ENCODE measurements around the gene PTPRD.

The PTPRD gene

GRCh38 chr9:9556865-9557803, 1055.7 kb downstream of the PTPRD start:
- WGBS, 2 experiments: 35 to 37% methylated on average over 4 of the region's 4 CpGs
- Histone ChIP-seq H3K27me3 (ENCODE audit: control insufficient read depth, insufficient read depth, low read length, poor library complexity, severe bottlenecking) (no peaks in the 10 kb centered on the region), H3K9me3 (ENCODE audit: control insufficient read depth, low read length) (no peaks in the 10 kb centered on the region), H3K36me3 (ENCODE audit: control insufficient read depth, insufficient read depth, low read length) (no peaks in the 10 kb centered on the region), H3K4me3 (ENCODE audit: insufficient read depth, low read depth, low read length) (no peak overlapping the region), H3K4me1 (ENCODE audit: control insufficient read depth, insufficient read depth, low read length) (no peaks in the 10 kb centered on the region), H3K27ac (ENCODE audit: insufficient read depth, low read depth, low read length, poor library complexity, severe bottlenecking) (no peak overlapping the region)

GRCh38 chr9:9552665-9553064, 1060.1 kb downstream of the PTPRD start:
- Histone ChIP-seq H3K27ac (ENCODE audit: insufficient read depth, low read depth, low read length, poor library complexity, severe bottlenecking) (no peak overlapping the region), H3K9me3 (ENCODE audit: control insufficient read depth, low read length) (no peaks in the 10 kb centered on the region), H3K4me3 (ENCODE audit: insufficient read depth, low read depth, low read length) (no peak overlapping the region), H3K27me3 (ENCODE audit: control insufficient read depth, insufficient read depth, low read length, poor library complexity, severe bottlenecking) (no peaks in the 10 kb centered on the region), H3K36me3 (ENCODE audit: control insufficient read depth, insufficient read depth, low read length) (no peaks in the 10 kb centered on the region), H3K4me1 (ENCODE audit: control insufficient read depth, insufficient read depth, low read length) (no peaks in the 10 kb centered on the region)
- 89 to 91% methylated on average over 2 of the region's 2 CpGs for WGBS, 2 experiments

GRCh38 chr9:9538766-9539165, 1074.0 kb downstream of the PTPRD start:
- H3K9me3 ChIP-seq (ENCODE audit: control insufficient read depth, low read length): no peaks in the 10 kb centered on the region
- H3K27ac ChIP-seq (ENCODE audit: insufficient read depth, low read depth, low read length, poor library complexity, severe bottlenecking): no peak overlapping the region
- H3K4me3 ChIP-seq (ENCODE audit: insufficient read depth, low read depth, low read length): no peak overlapping the region
- H3K27me3 ChIP-seq (ENCODE audit: control insufficient read depth, insufficient read depth, low read length, poor library complexity, severe bottlenecking): no peaks in the 10 kb centered on the region
- no peaks in the 10 kb centered on the region for H3K4me1 ChIP-seq (ENCODE audit: control insufficient read depth, insufficient read depth, low read length)
- no peaks in the 10 kb centered on the region for H3K36me3 ChIP-seq (ENCODE audit: control insufficient read depth, insufficient read depth, low read length)

- H3K36me3 ChIP-seq (ENCODE audit: control insufficient read depth, insufficient read depth, low read length): no peaks in the 10 kb centered on the region
- WGBS, 2 experiments: 94 to 100% methylated on average over 1 of the region's 4 CpGs
- H3K27me3 ChIP-seq (ENCODE audit: control insufficient read depth, insufficient read depth, low read length, poor library complexity, severe bottlenecking): no peaks in the 10 kb centered on the region
- no peak overlapping the region for H3K4me3 ChIP-seq (ENCODE audit: insufficient read depth, low read depth, low read length)
- H3K4me1 ChIP-seq (ENCODE audit: control insufficient read depth, insufficient read depth, low read length): no peaks in the 10 kb centered on the region
- no peaks in the 10 kb centered on the region for H3K9me3 ChIP-seq (ENCODE audit: control insufficient read depth, low read length)
- no peak overlapping the region for H3K27ac ChIP-seq (ENCODE audit: insufficient read depth, low read depth, low read length, poor library complexity, severe bottlenecking)
Observed at GRCh38 chr9:9538356-9538755, 1074.4 kb downstream of the PTPRD start.

- WGBS, 2 experiments: 79 to 80% methylated on average over 9 of the region's 9 CpGs
- H3K4me3 ChIP-seq (ENCODE audit: insufficient read depth, low read depth, low read length): no peak overlapping the region
- no peaks in the 10 kb centered on the region for H3K9me3 ChIP-seq (ENCODE audit: control insufficient read depth, low read length)
- no peaks in the 10 kb centered on the region for H3K4me1 ChIP-seq (ENCODE audit: control insufficient read depth, insufficient read depth, low read length)
- no peaks in the 10 kb centered on the region for H3K36me3 ChIP-seq (ENCODE audit: control insufficient read depth, insufficient read depth, low read length)
- no peaks in the 10 kb centered on the region for H3K27me3 ChIP-seq (ENCODE audit: control insufficient read depth, insufficient read depth, low read length, poor library complexity, severe bottlenecking)
- no peak overlapping the region for H3K27ac ChIP-seq (ENCODE audit: insufficient read depth, low read depth, low read length, poor library complexity, severe bottlenecking)
Observed at GRCh38 chr9:9536523-9536922, 1076.3 kb downstream of the PTPRD start.

- H3K27ac ChIP-seq (ENCODE audit: insufficient read depth, low read depth, low read length, poor library complexity, severe bottlenecking): no peak overlapping the region
- H3K4me3 ChIP-seq (ENCODE audit: insufficient read depth, low read depth, low read length): no peak overlapping the region
- no peaks in the 10 kb centered on the region for H3K9me3 ChIP-seq (ENCODE audit: control insufficient read depth, low read length)
- H3K4me1 ChIP-seq (ENCODE audit: control insufficient read depth, insufficient read depth, low read length): peaks cover 7% of the 10 kb centered on the region
- no peaks in the 10 kb centered on the region for H3K36me3 ChIP-seq (ENCODE audit: control insufficient read depth, insufficient read depth, low read length)
- no peaks in the 10 kb centered on the region for H3K27me3 ChIP-seq (ENCODE audit: control insufficient read depth, insufficient read depth, low read length, poor library complexity, severe bottlenecking)
- 90 to 91% methylated on average over 8 of the region's 8 CpGs for WGBS, 2 experiments
Observed at GRCh38 chr9:9523476-9524139, 1089.2 kb downstream of the PTPRD start.

GRCh38 chr9:9522406-9522805, 1090.4 kb downstream of the PTPRD start:
- no peak overlapping the region for H3K4me3 ChIP-seq (ENCODE audit: insufficient read depth, low read depth, low read length)

GRCh38 chr9:9521033-9521779, 1091.6 kb downstream of the PTPRD start:
- 67 to 77% methylated on average over 4 to 5 of the region's 5 CpGs for WGBS, 2 experiments
- Histone ChIP-seq H3K9me3 (ENCODE audit: control insufficient read depth, low read length) (no peaks in the 10 kb centered on the region), H3K27ac (ENCODE audit: insufficient read depth, low read depth, low read length, poor library complexity, severe bottlenecking) (no peak overlapping the region), H3K27me3 (ENCODE audit: control insufficient read depth, insufficient read depth, low read length, poor library complexity, severe bottlenecking) (no peaks in the 10 kb centered on the region), H3K4me3 (ENCODE audit: insufficient read depth, low read depth, low read length) (no peak overlapping the region), H3K4me1 (ENCODE audit: control insufficient read depth, insufficient read depth, low read length) (peaks cover 7% of the 10 kb centered on the region), H3K36me3 (ENCODE audit: control insufficient read depth, insufficient read depth, low read length) (no peaks in the 10 kb centered on the region)

More at GRCh38 chr9:9522406-9522805, 1090.4 kb downstream of the PTPRD start:
- Histone ChIP-seq H3K36me3 (ENCODE audit: control insufficient read depth, insufficient read depth, low read length) (no peaks in the 10 kb centered on the region), H3K4me1 (ENCODE audit: control insufficient read depth, insufficient read depth, low read length) (peaks cover 7% of the 10 kb centered on the region), H3K27me3 (ENCODE audit: control insufficient read depth, insufficient read depth, low read length, poor library complexity, severe bottlenecking) (no peaks in the 10 kb centered on the region), H3K27ac (ENCODE audit: insufficient read depth, low read depth, low read length, poor library complexity, severe bottlenecking) (no peak overlapping the region), H3K9me3 (ENCODE audit: control insufficient read depth, low read length) (no peaks in the 10 kb centered on the region)
- WGBS, 2 experiments: 38% methylated on average over 1 of the region's 1 CpG; no CpG with 5 or more reads in 1 of the 2 experiments

GRCh38 chr9:9504869-9505268, 1107.9 kb downstream of the PTPRD start:
- Histone ChIP-seq H3K27ac (ENCODE audit: insufficient read depth, low read depth, low read length, poor library complexity, severe bottlenecking) (no peak overlapping the region), H3K4me1 (ENCODE audit: control insufficient read depth, insufficient read depth, low read length) (no peaks in the 10 kb centered on the region), H3K27me3 (ENCODE audit: control insufficient read depth, insufficient read depth, low read length, poor library complexity, severe bottlenecking) (no peaks in the 10 kb centered on the region), H3K36me3 (ENCODE audit: control insufficient read depth, insufficient read depth, low read length) (no peaks in the 10 kb centered on the region), H3K4me3 (ENCODE audit: insufficient read depth, low read depth, low read length) (no peak overlapping the region), H3K9me3 (ENCODE audit: control insufficient read depth, low read length) (no peaks in the 10 kb centered on the region)
- WGBS, 2 experiments: 94 to 100% methylated on average over 1 of the region's 1 CpG

- no peaks in the 10 kb centered on the region for H3K9me3 ChIP-seq (ENCODE audit: control insufficient read depth, low read length)
- no peak overlapping the region for H3K4me3 ChIP-seq (ENCODE audit: insufficient read depth, low read depth, low read length)
- no peaks in the 10 kb centered on the region for H3K36me3 ChIP-seq (ENCODE audit: control insufficient read depth, insufficient read depth, low read length)
- H3K4me1 ChIP-seq (ENCODE audit: control insufficient read depth, insufficient read depth, low read length): no peaks in the 10 kb centered on the region
- H3K27ac ChIP-seq (ENCODE audit: insufficient read depth, low read depth, low read length, poor library complexity, severe bottlenecking): no peak overlapping the region
- no peaks in the 10 kb centered on the region for H3K27me3 ChIP-seq (ENCODE audit: control insufficient read depth, insufficient read depth, low read length, poor library complexity, severe bottlenecking)
Observed at GRCh38 chr9:9499546-9499945, 1113.3 kb downstream of the PTPRD start.
